Anterior cingulate cortex (tissue), 58 donors: ENCODE data around the gene FTH1.
A peak's percentile ranks its signal among the peaks of the same experiment; 100 is the strongest.

Experiments used
- DNase-seq, 58 donors: peaks; one replicate each; lab custom pipeline; 2025; lab: John Stamatoyannopoulos, UW

Gene FTH1

GRCh38 chr11:61952882-61953281 lies 14.6 kb downstream of the FTH1 start:
- no peak for DNase-seq

GRCh38 chr11:61951484-61952135 lies 15.8 kb downstream of the FTH1 start:
- no peak for DNase-seq

GRCh38 chr11:61950035-61950547 lies 17.3 kb downstream of the FTH1 start, which contains the start of gene BEST1:
Gene BEST1 (plus strand): TSS chr11:61950351. CDS start chr11:61951807, 1,456 bp downstream.
- peak in 39 of 58 donors; percentile 22 to 86 (median 67) for DNase-seq

- DNase-seq = peak; percentile 40 to 96 (median 89)
Observed at GRCh38 chr11:61949169-61950034, 18.0 kb downstream of the FTH1 start.

- no peak for DNase-seq
Observed at GRCh38 chr11:61948505-61948904, 18.9 kb downstream of the FTH1 start.

- DNase-seq = peak in 53 of 58 donors; percentile 51 to 90 (median 77)
Observed at GRCh38 chr11:61947486-61948210, 19.8 kb downstream of the FTH1 start.

GRCh38 chr11:61946894-61947293 lies 20.5 kb downstream of the FTH1 start:
- no peak for DNase-seq

GRCh38 chr11:61945191-61945590 lies 22.2 kb downstream of the FTH1 start:
- no peak for DNase-seq

- no peak for DNase-seq
Observed at GRCh38 chr11:61940466-61940865, 27.0 kb downstream of the FTH1 start.

GRCh38 chr11:61935861-61936260 lies 31.6 kb downstream of the FTH1 start:
- no peak for DNase-seq

- no peak for DNase-seq
Observed at GRCh38 chr11:61930933-61931332, 36.5 kb downstream of the FTH1 start.

- DNase-seq = no peak
Observed at GRCh38 chr11:61928606-61929005, 38.8 kb downstream of the FTH1 start.

- DNase-seq = no peak
Observed at GRCh38 chr11:61927501-61927900, 39.9 kb downstream of the FTH1 start.

- DNase-seq = no peak
Observed at GRCh38 chr11:61926235-61926634, 41.2 kb downstream of the FTH1 start.

- DNase-seq = no peak
Observed at GRCh38 chr11:61925736-61926135, 41.7 kb downstream of the FTH1 start.

GRCh38 chr11:61924064-61924455 lies 43.4 kb downstream of the FTH1 start:
- no peak for DNase-seq

GRCh38 chr11:61923166-61924063 lies 44.0 kb downstream of the FTH1 start:
- peak in 3 of 58 donors; percentile 18 to 31 (median 24) for DNase-seq

- DNase-seq = peak in 3 of 58 donors; percentile 18 to 31 (median 26)
Observed at GRCh38 chr11:61922539-61922938, 44.9 kb downstream of the FTH1 start.

GRCh38 chr11:61921446-61921845 lies 46.0 kb downstream of the FTH1 start:
- no peak for DNase-seq
